Measurements from ENCODE around the gene WDR5. TPM values are rescaled to one million over a fixed set of nuclear protein-coding genes. Genes with fewer than 3 reads are reported as not detected.

WDR5 gene
- total and polyA plus RNA-seq, 4 experiments from 2014 or later = 14.6 to 32.7 (median 23.4) TPM

DNA sequence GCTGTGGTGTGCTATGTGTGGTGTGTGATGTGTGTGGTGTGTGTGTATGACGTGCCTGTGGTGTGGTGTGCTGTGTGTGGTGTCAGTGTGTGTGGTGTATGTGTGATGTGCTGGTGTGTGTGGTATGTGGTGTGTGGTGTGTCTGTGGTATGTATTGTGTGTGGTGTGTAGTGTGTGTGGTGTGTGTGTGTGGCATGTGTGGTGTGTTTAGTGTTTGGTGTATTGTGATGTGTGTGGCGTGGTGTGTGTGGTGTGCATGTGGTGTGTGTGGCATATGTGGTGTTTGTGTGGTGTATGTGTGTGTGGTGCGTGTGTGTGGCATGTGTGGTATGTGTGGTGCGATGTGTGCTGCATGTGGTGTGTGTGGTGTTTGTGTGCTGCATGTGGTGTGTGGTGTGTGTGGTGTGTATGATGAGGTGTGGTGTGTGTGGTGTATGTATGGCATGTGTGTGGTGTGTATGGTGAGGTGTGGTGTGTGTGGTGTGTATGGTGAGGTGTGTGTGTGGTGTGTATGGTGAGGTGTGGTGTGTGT, 46.7 kb downstream of the WDR5 start:
- Histone ChIP-seq H3K4me1 (ENCODE audit: insufficient read depth, low read length) (peaks cover 24% of the 10 kb centered on the region), H3K9me3 (ENCODE audit: control insufficient read depth in 1 of 2, low read length in 2 of 2) (no peaks in the 10 kb centered on the region), H3K4me3 (ENCODE audit: low read length in 2 of 2) (no peak overlapping the region), H3K36me3 (ENCODE audit: insufficient read depth, low read length) (no peaks in the 10 kb centered on the region), H3K27ac (ENCODE audit: low read depth, low read length) (no peak overlapping the region), H3K27me3 (ENCODE audit: insufficient read depth, low read length) (no peaks in the 10 kb centered on the region)
- H3K4me1 Mint-ChIP-seq = peaks cover 22 to 50% (median 34%) of the 10 kb centered on the region in 4 donors
- no peaks in the 10 kb centered on the region for H3K27me3 Mint-ChIP-seq
- peak overlapping the region in 5 of 8 donors; percentile 30 to 65 (median 61) for H3K4me3 Mint-ChIP-seq
- CTCF ChIA-PET (ENCODE audit: partially characterized antibody) = no interaction called here
- peak overlapping the region in 6 of 7 donors; percentile 5 to 91 (median 74) for H3K27ac Mint-ChIP-seq
- POLR2A ChIA-PET (ENCODE audit: partially characterized antibody) = interaction anchor here (1.3 kb wide), 1 partner anchor 12 kb away, joined by 4 read pairs; no protein-coding TSS in a partner anchor
- no peak for DNase-seq
- peaks cover 0 to 3% (median 0%) of the 10 kb centered on the region in 8 donors for H3K9me3 Mint-ChIP-seq
- intact Hi-C loops (cut with micrococcal nuclease) = no loop called here
- no peaks in the 10 kb centered on the region for H3K36me3 Mint-ChIP-seq

DNA sequence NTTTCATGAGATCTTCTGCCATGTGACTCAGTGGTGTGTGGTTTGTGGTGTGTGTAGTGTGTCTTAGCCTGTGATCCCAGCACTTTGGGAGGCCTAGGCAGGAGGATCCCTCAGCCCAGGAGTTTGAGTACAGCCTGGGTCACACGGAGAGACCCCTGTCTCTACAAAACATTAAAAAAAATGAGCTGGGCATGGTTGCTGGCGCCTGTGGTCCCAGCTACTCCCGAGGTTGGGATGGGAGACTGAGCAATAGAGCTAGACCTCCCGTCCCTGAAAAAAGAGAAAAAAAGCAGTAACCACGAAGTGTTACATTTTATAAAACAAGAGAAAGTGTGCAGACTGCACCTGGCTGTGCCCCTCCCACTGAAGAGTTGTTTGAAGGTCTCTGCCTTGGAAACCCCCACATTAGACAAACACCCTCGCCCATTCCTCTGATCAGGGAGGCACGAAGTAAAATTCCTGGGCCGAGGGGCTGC, 49.7 kb downstream of the WDR5 start:
- Histone ChIP-seq H3K4me1 (ENCODE audit: insufficient read depth, low read length) (peaks cover 24% of the 10 kb centered on the region), H3K27me3 (ENCODE audit: insufficient read depth, low read length) (no peaks in the 10 kb centered on the region), H3K27ac (ENCODE audit: low read depth, low read length) (no peak overlapping the region), H3K9me3 (ENCODE audit: control insufficient read depth in 1 of 2, low read length in 2 of 2) (no peaks in the 10 kb centered on the region), H3K36me3 (ENCODE audit: insufficient read depth, low read length) (no peaks in the 10 kb centered on the region), H3K4me3 (ENCODE audit: low read length in 2 of 2) (no peak overlapping the region)
- intact Hi-C loops (cut with micrococcal nuclease) = no loop called here
- H3K4me1 Mint-ChIP-seq = peaks cover 22 to 54% (median 29%) of the 10 kb centered on the region in 4 donors
- H3K9me3 Mint-ChIP-seq = peaks cover 0 to 4% (median 0%) of the 10 kb centered on the region in 8 donors
- ChIA-PET POLR2A (ENCODE audit: partially characterized antibody) (interaction anchor here (0.6 to 2.1 kb wide), 2 partner anchors 11 to 766 kb away, joined by 4 to 5 read pairs; no protein-coding TSS in a partner anchor), CTCF (ENCODE audit: partially characterized antibody) (interaction anchor here (1.9 to 2.0 kb wide), 2 partner anchors 10 to 17 kb away, joined by 4 to 8 read pairs; no protein-coding TSS in a partner anchor)
- DNase-seq = peak; percentile 16 to 61 (median 34)
- peak overlapping the region; percentile 47 to 89 (median 81) for H3K27ac Mint-ChIP-seq
- H3K27me3 Mint-ChIP-seq = no peaks in the 10 kb centered on the region
- H3K4me3 Mint-ChIP-seq = peak overlapping the region in 5 of 8 donors; percentile 24 to 78 (median 45)
- no peaks in the 10 kb centered on the region for H3K36me3 Mint-ChIP-seq

DNA sequence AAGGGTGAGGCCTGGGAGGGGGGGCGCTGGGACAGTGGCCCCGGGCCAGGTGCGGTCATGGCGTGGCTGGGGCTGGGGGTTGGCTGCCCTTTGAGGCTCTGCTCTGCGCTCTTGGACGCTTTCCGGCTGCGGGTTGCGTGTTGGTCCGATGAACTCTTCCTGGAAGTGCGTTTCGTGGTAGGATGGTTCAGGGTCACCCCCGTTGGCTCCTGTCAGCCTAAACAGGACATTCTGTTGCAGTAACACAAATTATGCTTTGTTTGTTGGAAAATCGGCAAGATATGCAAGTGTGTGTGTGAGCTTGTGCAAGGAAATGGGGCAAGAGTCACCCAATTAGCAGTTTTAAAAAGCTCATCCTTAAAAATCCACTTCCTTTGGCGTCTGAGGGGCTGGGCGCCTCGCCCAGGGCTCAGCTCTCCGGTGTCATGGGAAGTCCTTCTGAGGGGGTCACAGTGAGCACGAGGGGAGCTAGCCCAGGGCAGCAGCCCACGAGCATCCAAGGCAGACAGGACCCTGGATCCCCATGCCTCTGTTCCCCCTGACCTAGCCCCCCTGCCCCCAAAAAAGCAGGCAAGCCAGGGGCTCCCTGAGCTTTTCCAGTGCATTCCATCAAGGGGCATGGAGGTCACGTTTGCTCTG, 50.7 kb downstream of the WDR5 start:
- Mint-ChIP-seq H3K4me3 (no peak overlapping the region), H3K27ac (peak overlapping the region in 2 of 7 donors; percentile 37 to 46)
- H3K4me3 ChIP-seq (ENCODE audit: low read length in 2 of 2) = no peak overlapping the region

DNA sequence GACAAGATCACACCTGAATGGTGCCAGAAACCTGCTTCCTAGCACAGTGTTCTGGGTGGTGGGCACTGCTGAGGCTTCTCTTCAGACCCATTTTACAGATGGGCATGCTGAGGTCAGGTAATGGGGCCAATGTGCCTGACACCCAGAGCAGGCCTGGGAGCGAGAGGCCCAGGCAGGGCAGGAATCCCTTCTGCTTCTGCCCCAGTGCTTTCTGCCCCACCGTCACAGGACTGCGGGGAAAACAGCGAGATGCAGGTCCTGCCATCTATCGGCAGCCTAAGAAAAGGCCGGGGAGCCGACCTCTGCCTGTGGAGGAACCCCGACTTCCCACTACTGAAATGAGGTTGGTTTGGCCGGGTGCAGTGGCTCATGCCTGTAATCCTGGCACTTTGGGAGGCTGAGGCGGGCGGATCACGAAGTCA, 51.2 kb downstream of the WDR5 start:
- Histone ChIP-seq H3K27me3 (ENCODE audit: insufficient read depth, low read length) (no peaks in the 10 kb centered on the region), H3K4me1 (ENCODE audit: insufficient read depth, low read length) (peaks cover 16% of the 10 kb centered on the region), H3K36me3 (ENCODE audit: insufficient read depth, low read length) (no peaks in the 10 kb centered on the region), H3K9me3 (ENCODE audit: control insufficient read depth in 1 of 2, low read length in 2 of 2) (no peaks in the 10 kb centered on the region), H3K27ac (ENCODE audit: low read depth, low read length) (no peak overlapping the region), H3K4me3 (ENCODE audit: low read length in 2 of 2) (no peak overlapping the region)
- no peaks in the 10 kb centered on the region for H3K36me3 Mint-ChIP-seq
- peaks cover 21 to 40% (median 22%) of the 10 kb centered on the region in 4 donors for H3K4me1 Mint-ChIP-seq
- H3K9me3 Mint-ChIP-seq = peaks cover 0 to 4% (median 0%) of the 10 kb centered on the region in 8 donors
- H3K4me3 Mint-ChIP-seq = no peak overlapping the region
- intact Hi-C loops (cut with micrococcal nuclease) = no loop called here
- ChIA-PET CTCF (ENCODE audit: partially characterized antibody) (interaction anchor here (1.9 to 2.0 kb wide), 2 partner anchors 8 to 18 kb away, joined by 4 to 8 read pairs; no protein-coding TSS in a partner anchor), POLR2A (ENCODE audit: partially characterized antibody) (interaction anchor here (2.1 kb wide), 1 partner anchor 9 kb away, joined by 5 read pairs; no protein-coding TSS in a partner anchor)
- no peak for DNase-seq
- no peaks in the 10 kb centered on the region for H3K27me3 Mint-ChIP-seq
- H3K27ac Mint-ChIP-seq = peak overlapping the region in 1 of 7 donors; percentile 37

More for the DNA sequence above, 50.7 kb downstream of the WDR5 start:
- Mint-ChIP-seq H3K9me3 (peaks cover 0 to 4% (median 0%) of the 10 kb centered on the region in 8 donors), H3K36me3 (no peaks in the 10 kb centered on the region), H3K27me3 (no peaks in the 10 kb centered on the region), H3K4me1 (peaks cover 20 to 45% (median 25%) of the 10 kb centered on the region in 4 donors)
- POLR2A ChIA-PET (ENCODE audit: partially characterized antibody) = interaction anchor here (2.1 kb wide), 1 partner anchor 10 kb away, joined by 5 read pairs; no protein-coding TSS in a partner anchor
- intact Hi-C loops (cut with micrococcal nuclease) = no loop called here
- CTCF ChIA-PET (ENCODE audit: partially characterized antibody) = interaction anchor here (1.9 to 2.0 kb wide), 2 partner anchors 9 to 18 kb away, joined by 4 to 8 read pairs; no protein-coding TSS in a partner anchor
- peaks cover 21% of the 10 kb centered on the region for H3K4me1 ChIP-seq (ENCODE audit: insufficient read depth, low read length)
- DNase-seq = no peak
- no peaks in the 10 kb centered on the region for H3K9me3 ChIP-seq (ENCODE audit: control insufficient read depth in 1 of 2, low read length in 2 of 2)
- no peaks in the 10 kb centered on the region for H3K36me3 ChIP-seq (ENCODE audit: insufficient read depth, low read length)
- H3K27ac ChIP-seq (ENCODE audit: low read depth, low read length) = no peak overlapping the region
- no peaks in the 10 kb centered on the region for H3K27me3 ChIP-seq (ENCODE audit: insufficient read depth, low read length)

DNA sequence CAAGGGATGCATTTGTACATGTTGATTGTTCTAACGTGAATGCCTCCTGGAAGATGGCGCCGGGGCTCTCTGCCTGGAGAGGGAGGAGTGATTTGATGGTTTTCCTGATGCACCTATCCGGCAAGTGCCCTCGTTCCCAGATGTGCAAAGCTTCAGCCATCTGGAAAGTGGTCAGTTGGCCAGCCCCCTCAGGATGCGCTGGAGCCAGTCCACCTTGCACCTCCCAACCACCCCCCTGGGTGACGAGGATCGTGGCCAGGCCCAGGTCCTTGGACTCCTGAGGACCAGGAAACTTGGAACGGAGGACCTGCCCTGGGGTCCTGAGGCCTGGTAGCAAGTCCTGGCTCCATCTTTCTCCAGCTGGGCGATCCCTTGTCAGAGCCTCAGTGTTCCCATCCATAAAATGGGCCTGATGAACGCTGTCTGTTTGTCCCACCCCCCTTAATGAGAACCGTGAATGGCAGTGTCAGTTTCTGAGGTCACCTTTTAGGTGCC, 52.1 kb downstream of the WDR5 start:
- no peak overlapping the region for H3K4me3 ChIP-seq (ENCODE audit: low read length in 2 of 2)
- no peak overlapping the region for H3K27ac Mint-ChIP-seq
- no peaks in the 10 kb centered on the region for H3K27me3 ChIP-seq (ENCODE audit: insufficient read depth, low read length)
- H3K4me3 Mint-ChIP-seq = no peak overlapping the region
- POLR2A ChIA-PET (ENCODE audit: partially characterized antibody) = no interaction called here
- peaks cover 12 to 32% (median 14%) of the 10 kb centered on the region in 4 donors for H3K4me1 Mint-ChIP-seq
- no peak for DNase-seq
- intact Hi-C loops (cut with micrococcal nuclease) = no loop called here
- H3K27me3 Mint-ChIP-seq = no peaks in the 10 kb centered on the region
- H3K36me3 Mint-ChIP-seq = no peaks in the 10 kb centered on the region
- no peak overlapping the region for H3K27ac ChIP-seq (ENCODE audit: low read depth, low read length)
- H3K9me3 Mint-ChIP-seq = peaks cover 0 to 2% (median 0%) of the 10 kb centered on the region in 8 donors
- H3K36me3 ChIP-seq (ENCODE audit: insufficient read depth, low read length) = no peaks in the 10 kb centered on the region
- peaks cover 8% of the 10 kb centered on the region for H3K4me1 ChIP-seq (ENCODE audit: insufficient read depth, low read length)
- no peaks in the 10 kb centered on the region for H3K9me3 ChIP-seq (ENCODE audit: control insufficient read depth in 1 of 2, low read length in 2 of 2)
- CTCF ChIA-PET (ENCODE audit: partially characterized antibody) = no interaction called here

DNA sequence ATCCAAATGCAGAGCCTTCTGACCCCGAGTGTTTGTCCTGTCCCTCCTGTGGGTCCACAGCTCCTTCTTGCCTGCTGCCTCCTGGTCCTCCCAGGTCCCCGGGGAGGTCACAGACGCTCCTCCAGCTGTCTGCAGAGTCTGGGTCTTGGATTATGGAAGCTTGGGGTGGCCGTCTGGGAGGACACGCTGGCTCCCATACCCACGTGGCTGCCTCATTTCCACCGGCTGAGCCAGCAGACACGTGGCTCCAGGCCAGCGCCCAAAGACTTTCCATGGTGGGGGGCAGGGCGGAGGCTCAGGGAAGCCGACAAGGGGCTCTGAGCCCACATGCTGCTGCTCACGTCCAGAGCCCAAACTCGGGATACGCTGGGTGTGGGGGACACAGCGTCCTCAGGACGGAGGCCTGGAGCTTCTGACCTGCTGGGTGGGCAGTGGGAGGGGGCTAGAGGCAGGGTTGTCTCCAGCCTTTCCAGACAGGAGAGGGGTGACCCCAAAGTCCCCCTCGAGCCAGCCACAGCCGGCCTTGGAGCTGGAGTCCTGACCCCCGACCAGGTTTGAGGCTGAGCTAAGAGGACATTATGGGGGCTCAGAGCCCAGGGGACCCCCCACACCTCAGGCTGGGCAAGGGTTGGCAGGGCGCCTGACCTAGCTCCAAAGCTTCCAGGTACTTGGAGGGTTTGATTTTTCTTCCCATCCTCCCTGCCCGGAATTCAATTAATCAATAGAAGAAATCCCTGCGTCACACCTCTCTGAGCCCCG, 52.7 kb downstream of the WDR5 start:
- DNase-seq = no peak
- intact Hi-C loops (cut with micrococcal nuclease) = no loop called here
- CTCF ChIA-PET (ENCODE audit: partially characterized antibody) = interaction anchor here (0.9 kb wide), 1 partner anchor 255 kb away, joined by 3 read pairs; no protein-coding TSS in a partner anchor

More for the DNA sequence above, 52.7 kb downstream of the WDR5 start:
- H3K4me3 Mint-ChIP-seq = no peak overlapping the region
- H3K27me3 Mint-ChIP-seq = no peaks in the 10 kb centered on the region
- peaks cover 12 to 31% (median 13%) of the 10 kb centered on the region in 4 donors for H3K4me1 Mint-ChIP-seq
- POLR2A ChIA-PET (ENCODE audit: partially characterized antibody) = no interaction called here
- no peaks in the 10 kb centered on the region for H3K27me3 ChIP-seq (ENCODE audit: insufficient read depth, low read length)
- no peaks in the 10 kb centered on the region for H3K36me3 ChIP-seq (ENCODE audit: insufficient read depth, low read length)
- no peaks in the 10 kb centered on the region for H3K36me3 Mint-ChIP-seq
- no peak overlapping the region for H3K27ac ChIP-seq (ENCODE audit: low read depth, low read length)
- peaks cover 7% of the 10 kb centered on the region for H3K4me1 ChIP-seq (ENCODE audit: insufficient read depth, low read length)
- H3K9me3 Mint-ChIP-seq = peaks cover 0 to 2% (median 0%) of the 10 kb centered on the region in 8 donors
- H3K4me3 ChIP-seq (ENCODE audit: low read length in 2 of 2) = no peak overlapping the region
- H3K27ac Mint-ChIP-seq = peak overlapping the region in 1 of 7 donors; percentile 18
- H3K9me3 ChIP-seq (ENCODE audit: control insufficient read depth in 1 of 2, low read length in 2 of 2) = no peaks in the 10 kb centered on the region
